Mesangial cell (primary cell): ENCODE measurements around the gene NBPF4. TPM values are rescaled to one million over a fixed set of nuclear protein-coding genes. Genes with fewer than 3 reads are reported as not detected.

ENCODE experiments used
- total RNA-seq: library from RNA; depleted of rRNA; stranded (reverse); fragments of >200 nt; gene quantifications from 2 replicates; pipeline ENCODE4 v1.2.3, GENCODE V29; 2015

The NBPF4 gene, protein sequence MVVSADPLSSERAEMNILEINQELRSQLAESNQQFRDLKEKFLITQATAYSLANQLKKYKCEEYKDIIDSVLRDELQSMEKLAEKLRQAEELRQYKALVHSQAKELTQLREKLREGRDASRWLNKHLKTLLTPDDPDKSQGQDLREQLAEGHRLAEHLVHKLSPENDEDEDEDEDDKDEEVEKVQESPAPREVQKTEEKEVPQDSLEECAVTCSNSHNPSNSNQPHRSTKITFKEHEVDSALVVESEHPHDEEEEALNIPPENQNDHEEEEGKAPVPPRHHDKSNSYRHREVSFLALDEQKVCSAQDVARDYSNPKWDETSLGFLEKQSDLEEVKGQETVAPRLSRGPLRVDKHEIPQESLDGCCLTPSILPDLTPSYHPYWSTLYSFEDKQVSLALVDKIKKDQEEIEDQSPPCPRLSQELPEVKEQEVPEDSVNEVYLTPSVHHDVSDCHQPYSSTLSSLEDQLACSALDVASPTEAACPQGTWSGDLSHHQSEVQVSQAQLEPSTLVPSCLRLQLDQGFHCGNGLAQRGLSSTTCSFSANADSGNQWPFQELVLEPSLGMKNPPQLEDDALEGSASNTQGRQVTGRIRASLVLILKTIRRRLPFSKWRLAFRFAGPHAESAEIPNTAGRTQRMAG
- total RNA-seq, result not detected in 2 replicates

DNA sequence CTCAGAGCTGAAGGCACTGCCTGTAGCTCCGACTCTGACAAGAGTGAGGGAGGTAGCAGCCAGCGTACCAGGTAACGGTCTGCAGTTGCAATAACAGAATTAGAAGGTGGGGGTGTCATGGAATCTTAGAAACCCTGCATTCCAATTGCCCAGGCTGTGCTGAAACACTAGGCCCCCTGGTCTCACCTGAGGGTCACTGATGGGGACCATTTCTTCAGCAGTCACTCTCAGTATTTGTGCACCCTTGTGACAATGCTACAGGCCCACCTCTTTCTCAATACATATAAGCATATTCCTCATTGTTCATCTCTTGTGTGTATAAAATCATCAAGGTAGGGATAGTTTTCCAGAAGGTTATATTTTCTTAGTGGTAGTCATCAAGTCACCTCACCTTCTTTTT lies at the start of gene NBPF4:
Gene NBPF4 (minus strand): TSS at position 101 of the 400 bp plus-strand sequence. CDS start 315 bp downstream, outside the sequence.

DNA sequence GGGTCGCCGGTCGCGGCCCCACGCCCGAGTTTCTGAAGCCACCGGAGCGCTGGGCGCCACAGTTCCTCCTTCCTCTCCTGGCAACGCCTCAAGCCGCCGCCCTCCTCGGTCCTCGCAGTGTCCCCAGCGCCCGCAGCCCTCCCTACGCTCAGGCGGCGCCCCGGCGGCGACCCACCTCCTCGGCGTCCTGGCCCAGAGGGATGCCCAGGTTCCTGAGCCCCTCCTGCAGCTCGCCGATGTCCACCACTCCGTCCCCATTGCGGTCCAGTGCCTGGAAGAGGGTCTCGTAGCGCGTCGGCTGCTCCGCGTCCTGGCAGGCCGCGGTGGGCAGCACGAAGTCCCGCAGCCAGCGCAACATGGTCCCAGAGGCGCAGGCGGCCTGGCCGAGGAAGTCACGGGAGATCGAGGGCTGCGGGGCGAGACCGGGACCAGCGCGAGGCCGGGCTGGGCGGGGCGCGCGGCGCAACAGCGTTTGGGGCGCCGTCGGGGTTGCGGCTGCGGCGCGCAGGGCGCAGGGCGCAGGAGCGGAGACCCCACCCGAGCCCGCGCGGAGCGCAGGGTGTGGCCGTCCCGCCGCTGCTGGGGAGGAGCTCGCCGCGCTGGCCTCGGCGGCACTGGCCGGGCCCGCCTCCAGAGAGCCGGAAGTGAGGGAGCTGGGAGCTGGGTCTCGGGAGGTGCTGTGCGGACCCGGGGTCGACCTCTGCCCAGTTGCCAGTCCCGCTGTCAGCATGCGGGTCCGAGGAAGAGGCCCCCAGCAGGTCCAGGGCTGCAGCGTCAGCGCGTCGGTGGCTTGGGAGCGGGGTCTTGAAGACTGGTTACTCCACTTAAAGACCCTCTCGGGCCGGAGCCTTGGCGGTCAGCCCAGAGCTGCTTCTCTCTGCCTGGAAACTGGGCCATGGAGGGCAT lies 43.8 kb downstream of the NBPF4 start, which contains the start of gene SLC25A24:
Gene SLC25A24 (minus strand): TSS at position 563 of the 906 bp plus-strand sequence. CDS start 205 bp downstream, at position 358.

Other genes with a start within 250 kb of the NBPF4 start
- gene SLC25A24, start 43.7 kb downstream of the NBPF4 start, total RNA-seq, result 21.2 and 40.4 TPM in 2 replicates
- 0.16 TPM in 1 of 2 replicates, not detected in the other for gene NBPF6, start 206.3 kb upstream of the NBPF4 start, total RNA-seq